GM12878 (cell line): ENCODE data around the gene SLF1. TPM values are rescaled to one million over a fixed set of nuclear protein-coding genes. Genes with fewer than 3 reads are reported as not detected.

Source experiments
- ATAC-seq: fragments of 200-7000 bp; cut with Tn5 transposase; 3 replicates; pipeline ENCODE4 v1.9.1; 2020; ENCODE audit warnings: mild to moderate bottlenecking, moderate library complexity
- BruUV-seq: library from RNA; stranded (reverse); fragments of 400-500 nt; replicated peaks from 2 replicates; lab custom pipeline; 2021; lab: Mats Ljungman, UMichigan
- CTCF ChIA-PET: fragments of 300-600 bp; sonication (Branson Sonifier 250); formaldehyde crosslinking; extraction: SDS; loops from one replicate; lab custom pipeline; 2021; ENCODE audit warnings: inconsistent platforms; lab: Yijun Ruan, JAX
- POLR2A ChIA-PET: fragments of 350-600 bp; formaldehyde crosslinking; extraction: SDS; loops from one replicate; lab custom pipeline; 2021; ENCODE audit warnings: inconsistent platforms; lab: Charles Lee
- RAD21 ChIA-PET: fragments of 300-600 bp; sonication (Branson Sonifier 250); formaldehyde crosslinking; loops from one replicate; lab custom pipeline; 2023; ENCODE audit warnings: antibody characterized with exemption; ENCODE audit not compliant: unreplicated experiment; lab: Charles Lee
- SMC1A ChIA-PET: fragments of 300-600 bp; sonication (Branson Sonifier 250); formaldehyde crosslinking; loops from one replicate; lab custom pipeline; 2023; ENCODE audit not compliant: unreplicated experiment, uncharacterized antibody; lab: Charles Lee
- DNase-seq: peaks from one replicate; pipeline ENCODE4 v3.0.0-alpha.2; 2011; ENCODE audit warnings: low read depth, low spot score
- FAIRE-seq: peaks from 3 replicates; lab custom pipeline; 2011; peaks lifted over from hg19 to GRCh38; lab: Jason Lieb, UNC
- H2AFZ ChIP-seq: 2 replicates; pipeline ENCODE4 v1.6.0; 2011; ENCODE audit warnings: low read depth, low read length, control low read depth; ENCODE audit not compliant: control insufficient read depth
- H3K27ac ChIP-seq: 2 replicates; pipeline ENCODE4 v1.5.1; 2011; ENCODE audit warnings: control low read depth; ENCODE audit not compliant: control insufficient read depth, insufficient read depth
- H3K27me3 ChIP-seq, 2 experiments: replicated peaks in 1 of 2; 2 replicates each; pipeline versions ENCODE4 v1.6.0 to v1.6.1; 2011; ENCODE audit warnings: low read length in 1 of 2; ENCODE audit not compliant: control insufficient read depth in 2 of 2, insufficient read depth in 2 of 2
- H3K36me3 ChIP-seq, 2 experiments: 2 replicates each; pipeline ENCODE4 v1.5.1; 2011; ENCODE audit warnings: low read length in 1 of 2; ENCODE audit not compliant: control insufficient read depth in 2 of 2, insufficient read depth in 2 of 2
- H3K4me1 ChIP-seq: 2 replicates; pipeline ENCODE4 v1.6.1; 2011; ENCODE audit warnings: mild to moderate bottlenecking, low read length, moderate library complexity, mixed read lengths; ENCODE audit not compliant: control insufficient read depth, insufficient read depth
- H3K4me2 ChIP-seq: 2 replicates; pipeline ENCODE4 v1.6.0; 2011; ENCODE audit warnings: control low read depth; ENCODE audit not compliant: control insufficient read depth, insufficient read depth
- H3K4me3 ChIP-seq: fragments of 200-600 bp; sonication (generic); 2 replicates; pipeline ENCODE4 v1.5.1; 2016
- H3K79me2 ChIP-seq: 2 replicates; pipeline ENCODE4 v1.6.0; 2011; ENCODE audit warnings: low read length; ENCODE audit not compliant: control insufficient read depth, insufficient read depth
- H3K9ac ChIP-seq: 2 replicates; pipeline ENCODE4 v1.8.0; 2011; ENCODE audit warnings: low read length, control low read depth, mixed read lengths; ENCODE audit not compliant: control insufficient read depth, insufficient read depth
- H3K9me3 ChIP-seq: replicated peaks from 3 replicates; pipeline ENCODE4 v1.5.1; 2011; ENCODE audit warnings: mild to moderate bottlenecking, low read length; ENCODE audit not compliant: control insufficient read depth, insufficient read depth
- H4K20me1 ChIP-seq: 2 replicates; pipeline ENCODE4 v1.6.0; 2011; ENCODE audit not compliant: control insufficient read depth, insufficient read depth
- BACH1 ChIP-seq: fragments of 450-650 bp; IDR thresholded peaks from 2 replicates; pipeline ENCODE4 v1.6.1; 2017; ENCODE audit warnings: mild to moderate bottlenecking, borderline replicate concordance
- BCL11A ChIP-seq: IDR thresholded peaks from 2 replicates; pipeline ENCODE4 v1.6.1; 2011; ENCODE audit warnings: low read depth, low read length
- CHD1 ChIP-seq: IDR thresholded peaks from 2 replicates; pipeline ENCODE4 v1.6.1; 2012; ENCODE audit warnings: low read depth, low read length, improper control_type of control experiment
- CREB1 ChIP-seq: IDR thresholded peaks from 2 replicates; pipeline ENCODE4 v1.6.1; 2012; ENCODE audit warnings: low read depth, mild to moderate bottlenecking, inconsistent platforms
- DPF2 ChIP-seq: fragments of 450-650 bp; IDR thresholded peaks from 2 replicates; pipeline ENCODE4 v1.6.1; 2017; ENCODE audit warnings: mild to moderate bottlenecking
- EP300 ChIP-seq, 2 experiments: fragments of 150-350 bp in 1 of 2; IDR thresholded peaks; 2 replicates each; pipeline ENCODE4 v1.6.1; 2011 to 2012; ENCODE audit warnings: low read depth in 2 of 2, low read length in 2 of 2, borderline replicate concordance in 1 of 2, improper control_type of control experiment in 1 of 2, inconsistent platforms in 1 of 2; ENCODE audit not compliant: control insufficient read depth in 1 of 2
- EZH2 ChIP-seq: IDR thresholded peaks from 2 replicates; pipeline ENCODE4 v1.6.1; 2012; ENCODE audit warnings: low read depth, mild to moderate bottlenecking, control low read depth, inconsistent platforms, low read length, borderline replicate concordance; ENCODE audit not compliant: control insufficient read depth
- MEF2B ChIP-seq: fragments of 450-650 bp; IDR thresholded peaks from 2 replicates; pipeline ENCODE4 v1.6.1; 2018; ENCODE audit warnings: mild to moderate bottlenecking, moderate library complexity; ENCODE audit not compliant: partially characterized antibody, poor library complexity, severe bottlenecking
- MTA3 ChIP-seq: IDR thresholded peaks from 2 replicates; pipeline ENCODE4 v1.6.1; 2012; ENCODE audit warnings: low read length, inconsistent platforms, borderline replicate concordance
- NBN ChIP-seq: fragments of 450-650 bp; IDR thresholded peaks from 2 replicates; pipeline ENCODE4 v1.6.1; 2016
- NR2C2 ChIP-seq: IDR thresholded peaks from 2 replicates; pipeline ENCODE4 v1.6.1; 2011; ENCODE audit warnings: borderline replicate concordance, low read depth; ENCODE audit not compliant: control insufficient read depth, insufficient read length
- PAX8 ChIP-seq: fragments of 450-650 bp; IDR thresholded peaks from 2 replicates; pipeline ENCODE4 v1.6.1; 2017; ENCODE audit warnings: mild to moderate bottlenecking, moderate library complexity
- SUPT20H ChIP-seq: IDR thresholded peaks from 2 replicates; pipeline ENCODE4 v1.6.1; 2011; ENCODE audit warnings: low read depth, mild to moderate bottlenecking, low read length, moderate library complexity, borderline replicate concordance; ENCODE audit not compliant: control insufficient read depth
- SUZ12 ChIP-seq: fragments of 200-600 bp; sonication (generic); IDR thresholded peaks from one replicate; pipeline ENCODE4 v1.6.1; 2018; ENCODE audit warnings: antibody characterized with exemption, mild to moderate bottlenecking; ENCODE audit not compliant: unreplicated experiment
- TCF12 ChIP-seq: IDR thresholded peaks from 2 replicates; pipeline ENCODE4 v1.6.1; 2011; ENCODE audit warnings: low read depth, mild to moderate bottlenecking, low read length
- ZNF622 ChIP-seq: fragments of 450-650 bp; IDR thresholded peaks from 2 replicates; pipeline ENCODE4 v1.6.1; 2017; ENCODE audit warnings: mild to moderate bottlenecking, inconsistent platforms
- WGBS: methylation state at CpG from one replicate; pipeline ENCODE4 v1.1.6; 2016; ENCODE audit warnings: low lambda C conversion rate; ENCODE audit not compliant: insufficient replicate concordance, insufficient coverage; ENCODE audit errors: missing lambda C conversion rate; 5-methylcytosine and 5-hydroxymethylcytosine counted together
- in situ Hi-C: fragments of 300-500 bp; cut with MboI; formaldehyde crosslinking; loops from 9 replicates; pipeline ENCODE4 v1.14.3; 2018; ENCODE audit warnings: mixed read lengths
- intact Hi-C: fragments of 100-400 bp; cut with micrococcal nuclease; formaldehyde crosslinking; loops from one replicate; pipeline ENCODE4 v1.14.2; 2022; ENCODE audit not compliant: unreplicated experiment
- polyA plus RNA-seq, 11 experiments: library from polyadenylated mRNA; depleted of rRNA in 4 of 11; unstranded in 6 of 11; stranded (reverse) in 5 of 11; fragments of >200 nt; fragmentation: Nextera tagmentation in 4 of 11; fragmentation: Illumina TruSeq in 1 of 11; extraction: Ambion mirVana in 4 of 11; extraction: Trizol in 1 of 11; gene quantifications; 1 replicate in 1 of 11; 2 replicates in 10 of 11; pipeline versions ENCODE4 v1.2.1 to v1.2.3, GENCODE V29; 2011 to 2016; ENCODE audit warnings: inconsistent platforms in 2 of 11, missing spikeins in 2 of 11, low read depth in 1 of 11
- total RNA-seq, 4 experiments: library from RNA; depleted of rRNA in 3 of 4; stranded (reverse); fragments of >200 nt in 3 of 4; fragmentation: Illumina TruSeq in 1 of 4; extraction: Trizol in 1 of 4; gene quantifications; 2 replicates each; pipeline versions ENCODE4 v1.2.1 to v1.2.3, GENCODE V29; 2013 to 2021
- TF ChIP-seq, protein P1 (sequence below): IDR thresholded peaks from 2 replicates; pipeline ENCODE4 v1.6.1; 2011; ENCODE audit warnings: low read depth, mild to moderate bottlenecking, low read length, moderate library complexity, borderline replicate concordance; ENCODE audit errors: extremely low read depth
- TF ChIP-seq, protein P2 (sequence below): IDR thresholded peaks from 2 replicates; pipeline ENCODE4 v1.6.1; 2011; ENCODE audit warnings: borderline replicate concordance, low read depth, mild to moderate bottlenecking, moderate library complexity, low read length; ENCODE audit not compliant: insufficient read depth, poor library complexity, severe bottlenecking

The SLF1 gene
- total and polyA plus RNA-seq, 10 of the 15 experiments (the other 5 are each of a cell fraction or from before 2014, with no cell fraction given) = 8.1 to 27.0 (median 13.4) TPM

DNA sequence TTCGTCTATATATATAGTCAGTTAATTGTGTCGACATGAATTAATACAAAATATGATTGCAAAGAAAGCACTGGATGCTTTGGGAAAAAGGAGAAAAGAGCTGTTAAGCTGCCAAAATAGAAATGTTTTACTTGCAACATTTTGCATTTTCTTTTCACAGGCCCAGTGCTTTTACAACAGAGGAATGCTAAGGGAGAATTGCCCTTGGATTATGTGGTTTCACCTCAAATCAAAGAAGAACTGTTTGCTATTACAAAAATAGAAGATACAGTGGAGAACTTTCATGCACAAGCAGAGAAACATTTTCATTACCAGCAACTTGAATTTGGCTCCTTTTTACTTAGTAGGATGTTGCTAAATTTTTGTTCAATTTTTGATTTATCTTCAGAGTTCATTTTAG is 76.2 kb downstream of the SLF1 start:
- 97% methylated on average over 2 of the region's 2 CpGs for WGBS

More for the DNA sequence above, 76.2 kb downstream of the SLF1 start:
- H3K27me3 ChIP-seq = no peaks in the 10 kb centered on the region
- ChIA-PET CTCF (interaction anchor here (1.2 to 1.4 kb wide), 3 partner anchors 11 to 170 kb away, joined by 3 to 15 read pairs (median 4); no protein-coding TSS in a partner anchor), RAD21 (interaction anchor here (1.2 kb wide), 1 partner anchor 43 kb away, joined by 4 read pairs; no protein-coding TSS in a partner anchor), POLR2A (no interaction called here), SMC1A (interaction anchor here (0.6 to 2.4 kb wide), 7 partner anchors 13 to 171 kb away, joined by 3 to 13 read pairs (median 3); no protein-coding TSS in a partner anchor)
- no peak for FAIRE-seq
- no peaks in the 10 kb centered on the region for H3K9me3 ChIP-seq
- H4K20me1 ChIP-seq = no peaks in the 10 kb centered on the region
- no peaks in the 10 kb centered on the region; a peak in 1 of 4 replicates for H3K36me3 ChIP-seq
- DNase-seq = no peak
- H3K79me2 ChIP-seq = no peaks in the 10 kb centered on the region
- no peak overlapping the region for H3K9ac ChIP-seq
- H3K27ac ChIP-seq = no peak overlapping the region
- no peak for ATAC-seq
- intact Hi-C loops = no loop called here
- H3K4me3 ChIP-seq = no peak overlapping the region
- no peak overlapping the region for H3K4me2 ChIP-seq
- BruUV-seq = no TSS peak
- no peaks in the 10 kb centered on the region for H3K4me1 ChIP-seq
- in situ Hi-C loops = loop anchor here (25.0 kb wide), 1 partner anchor 1107 kb away; the partner anchor contains the start of genes NR2F1 and NR2F1-AS1
- TF ChIP-seq SUPT20H (no peak), NBN (no peak), NR2C2 (no peak), BCL11A (no peak), MEF2B (no peak), CREB1 (no peak), MTA3 (no peak), EZH2 (no peak), CHD1 (no peak), TCF12 (no peak), SUZ12 (no peak), BACH1 (no peak), EP300 (IDR thresholded peaks at IDR 0.05; ENCODE audit: borderline replicate concordance in 1 of 2, control insufficient read depth in 1 of 2, low read depth in 2 of 2, low read length in 2 of 2) (no peak), PAX8 (no peak), DPF2 (no peak), ZNF622 (no peak)
- TF ChIP-seq, protein P1, sequence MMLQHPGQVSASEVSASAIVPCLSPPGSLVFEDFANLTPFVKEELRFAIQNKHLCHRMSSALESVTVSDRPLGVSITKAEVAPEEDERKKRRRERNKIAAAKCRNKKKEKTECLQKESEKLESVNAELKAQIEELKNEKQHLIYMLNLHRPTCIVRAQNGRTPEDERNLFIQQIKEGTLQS = no peak
- TF ChIP-seq, protein P2, sequence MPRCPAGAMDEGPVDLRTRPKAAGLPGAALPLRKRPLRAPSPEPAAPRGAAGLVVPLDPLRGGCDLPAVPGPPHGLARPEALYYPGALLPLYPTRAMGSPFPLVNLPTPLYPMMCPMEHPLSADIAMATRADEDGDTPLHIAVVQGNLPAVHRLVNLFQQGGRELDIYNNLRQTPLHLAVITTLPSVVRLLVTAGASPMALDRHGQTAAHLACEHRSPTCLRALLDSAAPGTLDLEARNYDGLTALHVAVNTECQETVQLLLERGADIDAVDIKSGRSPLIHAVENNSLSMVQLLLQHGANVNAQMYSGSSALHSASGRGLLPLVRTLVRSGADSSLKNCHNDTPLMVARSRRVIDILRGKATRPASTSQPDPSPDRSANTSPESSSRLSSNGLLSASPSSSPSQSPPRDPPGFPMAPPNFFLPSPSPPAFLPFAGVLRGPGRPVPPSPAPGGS = no peak
- TF ChIP-seq, all 136 proteins: peak for 0
- no peak overlapping the region for H2AFZ ChIP-seq
